ENCODE results near the gene NBAS. TPM values are rescaled to one million over a fixed set of nuclear protein-coding genes. Genes with fewer than 3 reads are reported as not detected.

Gene NBAS
- total RNA-seq, 1 experiment from 2014 or later = 28.9 TPM

DNA sequence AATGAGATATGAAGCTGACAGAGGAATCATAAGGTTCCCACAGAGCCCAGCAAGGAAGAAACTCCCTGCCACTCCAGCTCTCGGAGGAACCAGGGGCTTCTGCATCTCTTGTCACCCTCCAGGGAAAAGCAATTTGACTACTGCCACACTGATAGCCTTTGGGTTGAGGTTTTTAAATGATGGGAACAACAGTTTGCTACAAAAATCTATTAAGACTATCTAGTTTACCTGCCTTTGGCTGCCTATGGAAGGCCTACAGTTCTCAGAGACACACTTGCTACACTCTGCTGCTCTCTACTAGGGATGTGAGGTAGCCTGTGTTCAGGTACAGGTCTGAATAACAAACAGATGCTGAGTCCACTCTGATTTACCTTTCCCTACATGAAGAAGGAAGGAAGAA, 161.9 kb downstream of the NBAS start:
- H3F3A ChIP-seq (ENCODE audit: insufficient read depth, low read depth) = no peaks in the 10 kb centered on the region; the same call in 1 of the 2 replicates
- CTCF ChIA-PET = no interaction called here
- no peaks in the 10 kb centered on the region for H3K9me2 ChIP-seq (ENCODE audit: insufficient read depth)
- POLR2A ChIA-PET (ENCODE audit: unreplicated experiment) = no interaction called here
- no peaks in the 10 kb centered on the region for H3K4me1 ChIP-seq (replicated peaks; ENCODE audit: insufficient read depth)
- no peak overlapping the region for H2AFZ ChIP-seq
- DNase-seq = no peak
- intact Hi-C loops (cut with micrococcal nuclease; ENCODE audit: unreplicated experiment) = no loop called here
- TF ChIP-seq, protein P1, sequence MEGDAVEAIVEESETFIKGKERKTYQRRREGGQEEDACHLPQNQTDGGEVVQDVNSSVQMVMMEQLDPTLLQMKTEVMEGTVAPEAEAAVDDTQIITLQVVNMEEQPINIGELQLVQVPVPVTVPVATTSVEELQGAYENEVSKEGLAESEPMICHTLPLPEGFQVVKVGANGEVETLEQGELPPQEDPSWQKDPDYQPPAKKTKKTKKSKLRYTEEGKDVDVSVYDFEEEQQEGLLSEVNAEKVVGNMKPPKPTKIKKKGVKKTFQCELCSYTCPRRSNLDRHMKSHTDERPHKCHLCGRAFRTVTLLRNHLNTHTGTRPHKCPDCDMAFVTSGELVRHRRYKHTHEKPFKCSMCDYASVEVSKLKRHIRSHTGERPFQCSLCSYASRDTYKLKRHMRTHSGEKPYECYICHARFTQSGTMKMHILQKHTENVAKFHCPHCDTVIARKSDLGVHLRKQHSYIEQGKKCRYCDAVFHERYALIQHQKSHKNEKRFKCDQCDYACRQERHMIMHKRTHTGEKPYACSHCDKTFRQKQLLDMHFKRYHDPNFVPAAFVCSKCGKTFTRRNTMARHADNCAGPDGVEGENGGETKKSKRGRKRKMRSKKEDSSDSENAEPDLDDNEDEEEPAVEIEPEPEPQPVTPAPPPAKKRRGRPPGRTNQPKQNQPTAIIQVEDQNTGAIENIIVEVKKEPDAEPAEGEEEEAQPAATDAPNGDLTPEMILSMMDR (conservative IDR thresholded peaks at IDR 0.05) = no peak
- no peak for TF ChIP-seq EZH2 (IDR thresholded peaks at IDR 0.05; ENCODE audit: low read depth)
- no peaks in the 10 kb centered on the region for H3K79me2 ChIP-seq (ENCODE audit: low read depth)
- no peak overlapping the region for H3K27ac ChIP-seq
- no peak overlapping the region for H3K4me3 ChIP-seq
- no TSS peak for BruUV-seq (replicated peaks)
- H3K36me3 ChIP-seq (ENCODE audit: low read depth) = no peaks in the 10 kb centered on the region; the same call in 1 of the 2 replicates
- no peaks in the 10 kb centered on the region for H3K9me3 ChIP-seq (ENCODE audit: insufficient read depth, low read depth)
- H3K4me2 ChIP-seq = no peak overlapping the region
- H3K27me3 ChIP-seq (ENCODE audit: insufficient read depth, low read depth) = no peaks in the 10 kb centered on the region
- H4K20me1 ChIP-seq (ENCODE audit: insufficient read depth) = no peaks in the 10 kb centered on the region

DNA sequence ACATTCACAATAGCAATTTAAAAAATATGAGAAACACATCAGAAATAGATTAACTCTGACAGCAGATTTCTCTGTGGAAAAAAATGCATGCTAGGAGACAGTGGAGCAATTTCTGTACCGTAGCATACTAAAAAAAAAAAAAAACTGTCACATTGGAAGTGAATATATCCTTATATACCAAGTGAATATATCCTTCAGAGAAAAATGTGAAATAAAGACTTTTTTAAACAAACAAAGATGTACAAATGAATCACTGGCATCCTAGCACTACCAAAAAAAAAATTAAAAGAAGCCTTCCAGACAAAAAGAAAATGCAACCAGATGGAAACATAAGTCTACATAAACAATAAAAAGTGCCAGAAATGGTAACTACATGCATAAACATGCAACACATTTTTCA, 169.4 kb downstream of the NBAS start:
- no peak overlapping the region for H3K4me2 ChIP-seq
- H3K27me3 ChIP-seq (ENCODE audit: insufficient read depth, low read depth) = no peaks in the 10 kb centered on the region
- H3K4me1 ChIP-seq (replicated peaks; ENCODE audit: insufficient read depth) = no peaks in the 10 kb centered on the region; the same call in 1 of the 2 replicates
- 0 out of 2 replicates have a peak, but pooled peaks cover 7% of the 10 kb centered on the region for H3K9me2 ChIP-seq (ENCODE audit: insufficient read depth)
- no peak overlapping the region for H3K27ac ChIP-seq
- BruUV-seq (replicated peaks) = no TSS peak
- H4K20me1 ChIP-seq (ENCODE audit: insufficient read depth) = no peaks in the 10 kb centered on the region
- no peaks in the 10 kb centered on the region for H3K36me3 ChIP-seq (ENCODE audit: low read depth)
- no peak for DNase-seq
- H3K79me2 ChIP-seq (ENCODE audit: low read depth) = no peaks in the 10 kb centered on the region
- POLR2A ChIA-PET (ENCODE audit: unreplicated experiment) = no interaction called here
- intact Hi-C loops (cut with micrococcal nuclease; ENCODE audit: unreplicated experiment) = no loop called here
- no peaks in the 10 kb centered on the region; the same call in 1 of the 2 replicates for H3K9me3 ChIP-seq (ENCODE audit: insufficient read depth, low read depth)
- H3K4me3 ChIP-seq = no peak overlapping the region
- no peak for TF ChIP-seq EZH2 (IDR thresholded peaks at IDR 0.05; ENCODE audit: low read depth)
- TF ChIP-seq, protein P1 (conservative IDR thresholded peaks at IDR 0.05) = no peak
- CTCF ChIA-PET = no interaction called here
- H2AFZ ChIP-seq = no peak overlapping the region
- no peaks in the 10 kb centered on the region for H3F3A ChIP-seq (ENCODE audit: insufficient read depth, low read depth)

DNA sequence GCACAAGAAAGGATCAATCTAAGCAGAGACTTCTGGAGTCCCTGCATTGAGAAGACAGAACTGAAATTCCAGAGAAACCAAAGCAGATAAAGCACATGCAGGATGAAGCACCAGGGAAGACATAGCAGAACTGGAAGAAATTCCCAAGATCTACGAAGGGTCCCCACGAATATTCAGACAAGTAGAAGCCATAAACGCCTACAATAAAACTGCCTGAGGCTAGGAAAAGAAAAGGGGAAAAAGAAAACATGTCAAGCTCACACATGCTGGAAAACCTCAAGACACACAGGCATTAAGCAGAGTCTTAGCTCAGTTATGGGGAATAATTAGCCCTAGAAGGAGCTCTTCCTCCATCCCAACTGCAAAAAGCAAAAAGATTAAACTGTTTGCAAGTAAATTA, 171.2 kb downstream of the NBAS start:
- ChIA-PET CTCF (no interaction called here), POLR2A (ENCODE audit: unreplicated experiment) (no interaction called here)
- Histone ChIP-seq H2AFZ (no peak overlapping the region), H3K27me3 (ENCODE audit: insufficient read depth, low read depth) (no peaks in the 10 kb centered on the region), H4K20me1 (ENCODE audit: insufficient read depth) (no peaks in the 10 kb centered on the region), H3K27ac (no peak overlapping the region), H3K4me2 (no peak overlapping the region), H3F3A (ENCODE audit: insufficient read depth, low read depth) (no peaks in the 10 kb centered on the region), H3K4me1 (replicated peaks; ENCODE audit: insufficient read depth) (no peaks in the 10 kb centered on the region; the same call in 1 of the 2 replicates), H3K9me2 (ENCODE audit: insufficient read depth) (0 out of 2 replicates have a peak, but pooled peaks cover 7% of the 10 kb centered on the region), H3K9me3 (ENCODE audit: insufficient read depth, low read depth) (no peaks in the 10 kb centered on the region; the same call in 1 of the 2 replicates), H3K4me3 (no peak overlapping the region), H3K36me3 (ENCODE audit: low read depth) (no peaks in the 10 kb centered on the region), H3K79me2 (ENCODE audit: low read depth) (no peaks in the 10 kb centered on the region)
- TF ChIP-seq EZH2 (IDR thresholded peaks at IDR 0.05; ENCODE audit: low read depth) = no peak
- TF ChIP-seq, protein P1 (conservative IDR thresholded peaks at IDR 0.05) = no peak
- intact Hi-C loops (cut with micrococcal nuclease; ENCODE audit: unreplicated experiment) = no loop called here
- BruUV-seq (replicated peaks) = no TSS peak
- no peak for DNase-seq
